Measurements from ENCODE around the gene STUB1.

GRCh38 chr16:711084-711483 is 30.9 kb downstream of the STUB1 start:
- TF ChIP-seq POLR2AphosphoS5 (IDR thresholded peaks at IDR 0.05; ENCODE audit: low read depth) = no peak
- TF ChIP-seq CTCF (conservative IDR thresholded peaks at IDR 0.05; ENCODE audit: low read depth in 2 of 2) = no peak
- TF ChIP-seq EZH2 (IDR thresholded peaks at IDR 0.05; ENCODE audit: low read depth, unreplicated experiment) = no peak
- no peak for TF ChIP-seq REST (IDR thresholded peaks at IDR 0.05; ENCODE audit: unreplicated experiment)
- no peak for TF ChIP-seq EZH2phosphoT487 (IDR thresholded peaks at IDR 0.05; ENCODE audit: unreplicated experiment)
- TF ChIP-seq CREB1 (CRISPR knock-in tag; IDR thresholded peaks at IDR 0.05; ENCODE audit: low read depth) = no peak
- no peak for TF ChIP-seq JUNB (IDR thresholded peaks at IDR 0.05; ENCODE audit: unreplicated experiment)
- TF ChIP-seq ZNF114 (CRISPR knock-in tag; IDR thresholded peaks at IDR 0.05) = no peak
- no peak for TF ChIP-seq ZNF331 (CRISPR knock-in tag; IDR thresholded peaks at IDR 0.05; ENCODE audit: low read depth)
- TF ChIP-seq ETS1 (IDR thresholded peaks at IDR 0.05) = no peak

Measured in GM23338 (cell line).